NAMALWA (cell line): ENCODE results near the gene AFG3L2.
"Not testable (repeated sequence)": the region's sequence is repeated elsewhere in the genome, so short reads cannot be mapped to it uniquely, and the experiment has no call there.

Experiments
- DNase-seq: peaks from one replicate; pipeline ENCODE4 v3.0.0-alpha.2; 2015; ENCODE audit warnings: low spot score

AFG3L2 gene

GRCh38 chr18:12376754-12377555 is at the start of gene AFG3L2:
TSS of gene AFG3L2 (minus strand) at chr18:12377227. CDS start at chr18:12377082, 145 bp downstream.
- peak; percentile 98 for DNase-seq

- no peak for DNase-seq
Measured at GRCh38 chr18:12424252-12424651, 47.2 kb upstream of the AFG3L2 start.

- DNase-seq = no peak
Measured at GRCh38 chr18:12423820-12424219, 46.8 kb upstream of the AFG3L2 start.

GRCh38 chr18:12423393-12423792 is 46.4 kb upstream of the AFG3L2 start:
- DNase-seq = no peak

- peak; percentile 47 for DNase-seq
Measured at GRCh38 chr18:12422936-12423335, 45.9 kb upstream of the AFG3L2 start.

GRCh38 chr18:12421732-12422131 is 44.7 kb upstream of the AFG3L2 start:
- peak; percentile 39 for DNase-seq

GRCh38 chr18:12420821-12421421 is 43.9 kb upstream of the AFG3L2 start:
- DNase-seq = peak; percentile 75

GRCh38 chr18:12417687-12418086 is 40.7 kb upstream of the AFG3L2 start:
- DNase-seq = no peak

GRCh38 chr18:12416098-12416729 is 39.2 kb upstream of the AFG3L2 start:
- DNase-seq = no peak

- no peak for DNase-seq
Measured at GRCh38 chr18:12411456-12411855, 34.4 kb upstream of the AFG3L2 start.

GRCh38 chr18:12410747-12411146 is 33.7 kb upstream of the AFG3L2 start:
- not testable (repeated sequence) for DNase-seq

- DNase-seq = no peak
Measured at GRCh38 chr18:12410081-12410481, 33.1 kb upstream of the AFG3L2 start.

GRCh38 chr18:12409469-12409868 is 32.4 kb upstream of the AFG3L2 start:
- DNase-seq = no peak

GRCh38 chr18:12408247-12408869 is 31.3 kb upstream of the AFG3L2 start:
- peak; percentile 51 for DNase-seq

- DNase-seq = no peak
Measured at GRCh38 chr18:12406371-12407111, 29.5 kb upstream of the AFG3L2 start.

- no peak for DNase-seq
Measured at GRCh38 chr18:12405066-12405465, 28.0 kb upstream of the AFG3L2 start.

GRCh38 chr18:12403601-12404506 is 26.8 kb upstream of the AFG3L2 start:
- DNase-seq = no peak

- DNase-seq = no peak
Measured at GRCh38 chr18:12401881-12402280, 24.9 kb upstream of the AFG3L2 start.

- DNase-seq = no peak
Measured at GRCh38 chr18:12399231-12399630, 22.2 kb upstream of the AFG3L2 start.

GRCh38 chr18:12398625-12399024 is 21.6 kb upstream of the AFG3L2 start:
- no peak for DNase-seq

GRCh38 chr18:12397793-12398192 is 20.8 kb upstream of the AFG3L2 start:
- DNase-seq = no peak
